Stimulated activated CD8-positive, alpha-beta memory T cell treated with anti-CD3 and anti-CD28 coated beads, Interleukin-4, amount 100 ng/mL, for 1 hour (primary cell): ENCODE results near the gene HOXD4.

Experiments
- DNase-seq, 2 donors: peaks; one replicate each; pipeline ENCODE4 v3.0.0-alpha.2; 2020; ENCODE audit warnings: low read depth in 2 of 2, low spot score in 1 of 2

Gene HOXD4

DNA sequence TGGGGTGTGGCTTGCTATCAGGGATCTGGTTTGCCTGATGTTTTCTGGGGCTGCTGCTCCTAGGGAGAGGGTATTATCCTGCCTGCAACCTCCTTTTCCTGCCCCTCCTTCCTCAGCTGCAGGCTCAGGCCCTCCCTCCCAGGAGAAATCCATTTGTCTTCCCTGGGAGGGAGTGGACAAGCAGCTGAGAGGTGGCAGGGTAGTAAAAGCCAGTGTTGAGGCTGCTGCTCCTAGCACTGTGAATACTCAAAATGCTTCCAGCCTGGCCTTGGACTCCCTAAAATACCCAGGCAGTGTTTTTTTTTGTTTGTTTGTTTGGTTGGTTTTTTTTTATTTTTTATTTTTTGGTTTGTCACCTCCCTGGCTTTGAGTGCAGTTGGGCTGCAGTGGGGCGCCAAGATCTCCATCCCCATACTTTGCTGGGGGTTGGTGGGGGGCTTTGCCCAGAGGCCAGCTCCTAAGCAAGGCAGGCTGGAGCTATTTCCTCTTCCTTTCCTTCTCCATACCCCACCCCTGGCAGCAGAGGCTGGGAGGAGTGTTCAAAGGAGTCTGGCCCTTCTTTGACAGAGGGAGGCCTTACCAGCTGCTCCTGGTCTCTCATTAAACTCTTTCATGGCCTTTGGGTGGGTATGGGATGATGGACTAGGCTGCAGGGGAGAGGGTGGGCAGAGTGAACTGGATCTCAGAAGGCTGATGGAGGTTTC is 19.4 kb downstream of the HOXD4 start:
- DNase-seq = no peak

- no peak for DNase-seq
These were observed 20.1 kb downstream of the HOXD4 start for GRCh38 chr2:176171351-176172006.

- DNase-seq = no peak
These were observed 20.9 kb downstream of the HOXD4 start for GRCh38 chr2:176172007-176172894.

DNA sequence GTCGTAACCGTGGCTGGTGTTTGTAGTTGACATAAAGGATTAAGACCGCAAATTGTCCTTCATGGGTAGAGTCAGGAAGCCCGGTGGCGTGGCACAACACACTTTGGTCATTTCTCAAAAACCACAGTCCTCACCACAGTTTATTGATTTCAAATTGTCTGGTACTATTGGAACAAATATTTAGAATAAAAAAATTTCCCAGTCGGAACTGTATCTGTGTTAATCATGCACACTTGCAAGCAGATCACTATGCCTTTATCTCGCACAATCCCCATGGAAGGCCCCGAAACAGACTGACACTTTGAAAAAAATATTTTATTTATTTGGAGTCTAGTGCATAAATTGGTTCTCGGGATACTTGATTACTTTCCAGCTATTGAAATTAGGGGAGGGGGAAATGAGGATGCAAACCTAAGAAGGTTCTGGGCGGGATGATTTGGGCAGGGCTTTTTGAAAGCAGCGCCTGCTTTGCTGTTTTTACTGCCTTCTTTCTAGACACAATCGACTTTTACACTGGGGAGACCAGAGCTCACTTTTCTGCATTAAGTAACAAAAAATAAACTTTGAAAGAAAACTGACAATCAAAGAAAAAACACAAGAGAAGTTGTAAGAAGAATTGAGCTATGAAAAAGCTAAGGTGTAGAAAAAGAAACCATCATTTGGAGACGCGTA is 21.7 kb downstream of the HOXD4 start:
- DNase-seq = no peak

GRCh38 chr2:176173567-176174381 is 22.4 kb downstream of the HOXD4 start:
- no peak for DNase-seq

- no peak for DNase-seq
These were observed 23.1 kb downstream of the HOXD4 start for GRCh38 chr2:176174382-176174823.

- DNase-seq = no peak
These were observed 23.7 kb downstream of the HOXD4 start for GRCh38 chr2:176174824-176175708.

DNA sequence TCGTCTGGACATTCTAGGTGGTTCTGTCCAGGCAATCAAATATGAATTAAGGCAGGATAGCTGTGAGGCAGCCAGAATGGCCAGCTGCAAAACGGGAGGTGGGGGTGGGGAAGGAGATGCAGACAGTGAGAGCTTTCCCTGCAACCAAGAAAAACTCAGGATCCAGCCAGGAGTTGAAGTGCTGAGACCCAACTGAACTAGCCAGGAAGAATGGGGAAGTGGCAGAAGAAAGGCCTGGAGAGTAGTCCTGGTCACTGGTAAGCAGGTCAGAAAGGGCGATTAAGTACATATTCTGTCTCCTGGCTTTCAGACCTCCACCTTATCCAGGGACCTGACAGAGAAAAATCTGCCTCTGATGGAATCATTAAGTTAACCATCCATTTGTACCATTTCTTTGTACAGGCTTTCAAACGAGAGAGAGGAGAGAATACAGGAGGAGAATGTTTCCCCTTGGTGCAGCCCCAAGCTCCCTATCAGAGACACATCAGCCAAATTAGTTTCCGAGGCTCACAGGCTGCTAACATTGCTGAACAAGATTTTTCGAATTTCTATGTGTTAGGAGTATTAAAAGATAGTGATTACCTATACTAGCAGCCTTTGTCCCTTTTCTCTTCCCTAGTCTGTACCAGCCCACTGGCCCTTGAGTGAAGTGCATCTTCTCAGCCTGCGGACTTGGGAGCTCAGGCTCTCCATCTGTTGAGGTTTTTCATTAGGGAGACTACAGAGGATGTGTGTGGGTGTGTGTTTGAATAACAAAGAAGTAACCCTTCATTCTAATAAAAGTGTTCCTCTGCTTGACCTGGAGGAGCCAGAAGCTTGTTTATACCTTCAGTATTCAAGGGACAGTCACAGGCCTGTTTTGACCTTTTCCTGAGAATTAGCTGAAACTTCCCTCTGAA is 24.6 kb downstream of the HOXD4 start:
- DNase-seq = no peak

DNA sequence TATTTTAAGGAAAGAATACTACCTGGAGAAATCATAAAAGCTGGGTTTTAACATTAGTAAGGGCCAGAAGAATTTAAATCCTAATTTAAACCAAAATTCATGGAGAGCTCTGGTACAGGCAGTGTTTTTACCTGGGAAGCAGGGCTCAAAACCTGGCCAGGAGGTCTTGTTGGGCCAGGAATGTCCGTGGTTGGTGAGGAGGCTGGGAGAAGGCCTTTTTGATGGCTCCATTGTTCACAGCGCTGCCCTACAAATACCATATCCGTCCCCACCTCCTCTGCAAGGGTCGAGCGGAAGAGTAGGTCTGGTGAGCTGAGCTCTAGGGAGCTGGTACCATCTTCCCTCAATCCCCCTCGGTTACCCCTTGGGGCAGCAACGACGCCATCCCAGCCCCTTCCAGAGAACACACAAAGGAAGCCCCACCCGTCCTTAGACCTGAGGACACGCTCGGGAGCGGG is 26.3 kb downstream of the HOXD4 start:
- no peak for DNase-seq

GRCh38 chr2:176178038-176178756 is 26.8 kb downstream of the HOXD4 start:
- DNase-seq = no peak

DNA sequence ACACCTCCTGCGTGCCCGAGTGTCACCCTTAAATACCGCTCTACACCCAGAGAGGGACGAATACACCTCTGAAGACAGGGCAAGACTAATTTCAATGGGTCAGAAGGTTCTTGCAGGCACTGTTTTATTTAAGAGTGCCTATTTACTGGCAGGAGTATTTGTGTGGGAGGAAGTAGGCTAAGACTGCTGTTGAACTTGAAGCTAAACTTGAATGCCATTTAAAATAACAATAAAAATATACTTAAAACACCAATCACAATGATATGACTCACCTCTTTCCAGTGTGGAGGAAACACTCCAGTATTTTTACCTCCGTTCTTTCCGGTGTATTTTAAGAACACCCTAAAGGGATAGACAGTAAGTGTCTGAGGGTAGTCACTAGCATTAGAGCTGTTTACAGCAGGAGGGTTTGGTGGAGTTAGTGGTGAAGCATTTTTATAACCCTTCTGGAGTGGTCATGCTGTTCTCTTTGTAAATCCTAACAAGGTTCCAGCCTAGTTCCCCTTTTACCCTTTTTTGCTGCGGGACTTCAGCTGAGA is 27.5 kb downstream of the HOXD4 start:
- no peak for DNase-seq

DNA sequence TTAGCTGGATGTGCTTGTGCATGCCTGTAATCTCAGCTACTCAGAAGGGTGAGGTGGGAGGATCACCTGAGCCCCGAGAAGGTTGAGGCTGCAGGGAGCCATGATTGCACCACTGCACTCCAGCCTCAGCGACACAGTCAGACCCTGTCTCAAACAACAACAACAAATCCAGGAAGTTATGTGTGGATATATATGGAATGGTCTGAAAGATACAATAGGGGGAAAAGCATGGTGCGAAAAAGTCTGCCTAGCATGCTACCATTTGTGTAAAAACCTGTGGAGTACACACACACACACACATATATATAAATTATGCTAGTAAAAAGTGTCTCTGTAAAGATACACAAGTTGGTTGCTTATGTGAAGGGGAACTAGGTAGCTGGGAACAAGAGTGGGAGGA is 30.2 kb downstream of the HOXD4 start:
- no peak for DNase-seq

- DNase-seq = no peak
These were observed 31.3 kb downstream of the HOXD4 start for GRCh38 chr2:176182671-176183070.

GRCh38 chr2:176184749-176185148 is 33.4 kb downstream of the HOXD4 start:
- DNase-seq = no peak

DNA sequence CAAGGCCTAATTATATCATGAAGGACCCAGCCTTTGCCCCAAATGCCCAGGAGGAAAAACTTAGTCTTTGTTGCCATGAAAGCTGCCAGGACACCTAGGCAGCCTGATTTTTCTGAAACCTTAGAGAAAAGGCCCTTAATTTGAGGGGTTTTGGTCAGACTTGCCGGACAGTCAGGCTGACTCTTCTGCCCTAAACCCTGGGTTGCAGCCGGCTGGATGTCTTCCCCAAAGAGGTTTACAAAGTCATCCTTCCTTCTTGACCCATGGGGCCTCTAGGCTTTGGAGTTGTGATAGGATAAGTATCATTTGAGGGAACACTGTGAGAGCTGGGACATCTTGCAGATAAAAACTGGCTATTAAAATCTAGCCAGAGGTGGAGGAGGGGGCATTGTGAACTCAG is 34.7 kb downstream of the HOXD4 start:
- DNase-seq = no peak

DNA sequence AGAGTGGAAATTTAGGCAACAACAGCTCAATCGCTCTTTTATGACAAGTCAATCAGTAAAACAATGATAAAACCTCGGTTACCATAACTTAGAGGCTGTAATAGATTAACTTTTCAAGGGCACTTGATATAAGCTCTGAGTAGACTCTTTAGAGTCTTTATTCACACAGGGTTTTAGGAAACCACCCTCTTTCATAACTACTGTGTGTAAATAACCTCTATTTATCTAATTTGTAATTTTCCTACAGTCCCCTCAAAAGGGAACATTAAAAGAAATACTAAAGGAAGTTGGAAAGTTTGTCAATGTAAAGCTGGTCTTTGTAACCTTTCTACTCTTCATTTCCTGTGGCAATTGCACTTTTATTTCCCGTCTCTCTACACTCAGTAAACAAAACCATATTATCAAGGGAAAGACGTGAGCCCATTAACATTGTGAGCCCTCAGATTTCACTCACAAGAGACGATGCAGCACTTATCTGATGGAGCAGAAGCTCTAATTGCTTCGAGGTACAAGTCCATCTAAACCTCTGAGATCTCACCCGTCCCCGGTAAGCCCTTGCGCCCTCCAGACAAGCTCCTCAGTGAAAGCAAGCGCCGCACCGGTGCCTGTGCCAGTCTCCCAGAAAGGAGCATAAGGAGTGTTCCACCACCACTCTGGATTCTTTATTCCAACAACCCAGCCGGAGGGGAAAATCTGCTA is 36.0 kb downstream of the HOXD4 start:
- no peak for DNase-seq
